ENCODE measurements around the gene RNF213.
"Not testable (repeated sequence)": the region's sequence is repeated elsewhere in the genome, so short reads cannot be mapped to it uniquely, and the experiment has no call there.

RNF213 gene

DNA sequence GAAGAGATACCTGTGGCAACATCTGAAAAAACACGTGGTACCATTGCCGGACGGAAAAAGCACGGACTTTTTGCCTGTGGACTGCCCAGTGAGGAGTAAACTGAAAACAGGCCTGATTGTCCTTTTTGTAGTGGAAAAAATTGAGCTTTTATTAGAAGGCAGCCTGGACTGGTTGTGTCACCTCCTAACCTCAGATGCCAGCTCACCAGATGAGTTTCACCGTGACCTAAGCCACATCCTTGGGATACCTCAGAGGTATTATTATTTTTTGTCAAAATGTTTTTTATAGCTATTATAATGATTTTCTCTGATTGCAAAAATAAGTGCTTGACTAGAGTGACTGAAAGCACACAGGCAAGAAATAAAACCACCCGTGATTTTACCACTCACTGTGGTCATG, 34.9 kb downstream of the RNF213 start:
- H3K4me3 ChIP-seq (ENCODE audit: low read depth, low read length): no peak overlapping the region
- TF ChIP-seq, protein P1, sequence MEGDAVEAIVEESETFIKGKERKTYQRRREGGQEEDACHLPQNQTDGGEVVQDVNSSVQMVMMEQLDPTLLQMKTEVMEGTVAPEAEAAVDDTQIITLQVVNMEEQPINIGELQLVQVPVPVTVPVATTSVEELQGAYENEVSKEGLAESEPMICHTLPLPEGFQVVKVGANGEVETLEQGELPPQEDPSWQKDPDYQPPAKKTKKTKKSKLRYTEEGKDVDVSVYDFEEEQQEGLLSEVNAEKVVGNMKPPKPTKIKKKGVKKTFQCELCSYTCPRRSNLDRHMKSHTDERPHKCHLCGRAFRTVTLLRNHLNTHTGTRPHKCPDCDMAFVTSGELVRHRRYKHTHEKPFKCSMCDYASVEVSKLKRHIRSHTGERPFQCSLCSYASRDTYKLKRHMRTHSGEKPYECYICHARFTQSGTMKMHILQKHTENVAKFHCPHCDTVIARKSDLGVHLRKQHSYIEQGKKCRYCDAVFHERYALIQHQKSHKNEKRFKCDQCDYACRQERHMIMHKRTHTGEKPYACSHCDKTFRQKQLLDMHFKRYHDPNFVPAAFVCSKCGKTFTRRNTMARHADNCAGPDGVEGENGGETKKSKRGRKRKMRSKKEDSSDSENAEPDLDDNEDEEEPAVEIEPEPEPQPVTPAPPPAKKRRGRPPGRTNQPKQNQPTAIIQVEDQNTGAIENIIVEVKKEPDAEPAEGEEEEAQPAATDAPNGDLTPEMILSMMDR (IDR thresholded peaks at IDR 0.05; ENCODE audit: low read depth, low read length): no peak

DNA sequence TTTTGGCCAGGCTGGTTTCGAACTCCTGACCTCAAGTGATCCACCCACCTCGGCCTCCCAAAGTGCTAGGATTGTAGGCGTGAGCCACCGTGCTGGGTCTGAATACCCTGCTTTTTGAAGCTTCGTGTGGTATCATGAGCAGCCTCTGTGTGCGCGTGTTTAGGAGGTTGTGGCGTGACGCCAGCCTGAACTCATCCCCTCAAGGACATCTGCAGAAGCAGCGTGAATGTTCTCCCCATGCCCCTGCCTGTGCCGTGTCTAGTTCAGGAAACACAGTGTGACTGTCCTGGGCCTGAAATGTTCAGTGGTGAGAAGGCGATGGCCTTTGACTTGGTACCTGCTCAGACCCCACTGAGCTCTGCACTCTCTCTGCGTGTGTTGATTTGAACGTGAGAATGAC, 35.6 kb downstream of the RNF213 start:
- TF ChIP-seq, protein P1 (IDR thresholded peaks at IDR 0.05; ENCODE audit: low read depth, low read length): no peak

GRCh38 chr17:80297996-80298560, 37.4 kb downstream of the RNF213 start:
- TF ChIP-seq, protein P1 (IDR thresholded peaks at IDR 0.05; ENCODE audit: low read depth, low read length): no peak

More for the DNA sequence above, 35.6 kb downstream of the RNF213 start:
- H3K4me3 ChIP-seq (ENCODE audit: low read depth, low read length): no peak overlapping the region

DNA sequence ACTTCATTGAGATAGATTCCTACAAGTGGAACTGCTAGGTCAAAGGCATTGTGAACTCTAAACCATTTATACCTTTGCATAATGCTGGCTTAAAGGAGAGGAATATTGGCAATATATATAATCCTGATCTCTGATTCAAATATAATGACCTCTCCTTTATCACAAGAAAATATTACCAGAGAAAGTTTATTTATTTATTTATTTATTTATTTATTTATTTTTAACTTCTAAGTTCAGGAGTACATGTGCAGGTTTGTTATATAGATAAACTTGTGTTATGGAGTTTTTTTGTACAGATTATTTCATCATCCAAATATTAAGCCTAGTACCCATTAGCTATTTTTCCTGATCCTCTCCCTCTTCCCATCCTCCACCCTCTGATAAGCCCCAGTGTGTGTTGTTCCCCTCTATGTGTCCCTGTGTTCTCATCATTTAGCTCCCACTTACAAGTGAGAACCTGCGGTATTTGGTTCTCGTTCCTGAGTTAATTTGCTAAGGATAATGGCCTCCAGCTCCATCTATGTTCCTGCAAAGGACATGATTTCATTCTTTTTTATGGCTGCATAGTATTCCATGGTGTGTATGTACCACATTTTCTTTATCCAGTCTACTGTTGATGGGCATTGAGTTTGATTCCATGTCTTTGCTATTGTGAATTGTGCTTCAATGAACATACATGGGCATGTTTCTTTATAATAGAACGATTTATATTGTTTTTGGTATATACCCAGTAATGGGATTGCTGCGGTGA, 38.9 kb downstream of the RNF213 start:
- not testable (repeated sequence) for H3K4me3 ChIP-seq (ENCODE audit: low read depth, low read length)

More at GRCh38 chr17:80297996-80298560, 37.4 kb downstream of the RNF213 start:
- no peak overlapping the region for H3K4me3 ChIP-seq (ENCODE audit: low read depth, low read length)

DNA sequence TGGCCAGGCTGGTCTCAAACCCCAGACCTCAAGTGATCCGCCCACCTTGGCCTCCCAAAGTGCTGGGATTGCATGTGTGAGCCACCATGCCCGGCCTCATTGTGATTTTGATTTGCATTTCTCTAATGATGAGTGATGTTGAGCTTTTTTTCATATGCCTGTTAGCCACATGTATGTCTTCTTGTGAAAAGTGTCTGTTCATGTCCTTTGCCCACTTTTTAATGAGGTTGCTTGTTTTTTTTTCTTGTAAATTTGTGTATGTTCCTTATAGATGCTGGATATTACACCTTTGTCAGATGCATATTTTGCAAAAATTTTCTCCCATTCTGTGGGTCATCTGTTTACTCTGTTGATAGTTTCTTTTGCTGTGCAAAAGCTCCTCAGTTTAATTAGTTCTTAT, 40.1 kb downstream of the RNF213 start:
- not testable (repeated sequence) for H3K4me3 ChIP-seq (ENCODE audit: low read depth, low read length)

- H3K4me3 ChIP-seq (ENCODE audit: low read depth, low read length): no peak overlapping the region
- TF ChIP-seq, protein P1 (IDR thresholded peaks at IDR 0.05; ENCODE audit: low read depth, low read length): no peak
Observed at GRCh38 chr17:80303824-80304223, 43.2 kb downstream of the RNF213 start.

DNA sequence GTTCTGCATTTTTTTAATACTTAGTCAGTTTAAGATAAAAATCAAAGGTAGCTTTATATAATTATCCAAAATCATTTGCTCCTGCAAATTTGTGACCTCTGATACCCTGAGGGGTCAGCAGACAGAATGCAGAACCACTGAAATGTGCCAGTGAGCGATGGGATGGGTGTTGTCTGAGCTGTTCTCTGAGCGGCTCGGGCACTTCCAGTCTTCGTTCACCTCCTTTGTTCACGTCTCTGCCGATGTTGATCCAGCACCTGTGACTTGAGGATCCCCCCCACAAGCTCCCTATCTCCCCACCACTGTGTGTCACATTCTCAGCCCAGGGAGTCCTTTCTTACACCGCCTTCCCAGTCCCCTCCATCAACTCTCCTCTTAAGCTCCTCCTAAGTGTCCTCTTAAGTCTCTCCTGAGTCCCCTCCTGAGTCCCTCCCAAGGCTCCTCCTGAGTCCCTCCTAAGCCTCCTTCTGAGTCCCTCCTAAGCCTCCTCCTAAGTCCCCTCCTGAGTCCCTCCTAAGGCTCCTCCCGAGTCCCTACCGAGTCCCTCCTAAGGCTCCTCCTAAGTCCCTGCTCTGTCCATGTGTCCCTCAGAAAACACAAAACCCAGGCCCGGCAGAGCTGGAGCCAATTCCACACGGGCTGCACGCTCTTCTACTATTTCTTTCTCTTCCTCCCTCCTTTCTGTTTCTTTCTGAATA, 47.5 kb downstream of the RNF213 start:
- TF ChIP-seq, protein P1 (IDR thresholded peaks at IDR 0.05; ENCODE audit: low read depth, low read length): no peak
- H3K4me3 ChIP-seq (ENCODE audit: low read depth, low read length): no peak overlapping the region
